Medulla oblongata (tissue), 1 donor: ENCODE measurements around the gene BCAR3.
"Not testable (repeated sequence)": the region's sequence is repeated elsewhere in the genome, so short reads cannot be mapped to it uniquely, and the experiment has no call there.

Experiments used
- DNase-seq: peaks from one replicate; pipeline ENCODE4 v3.0.0-alpha.2; 2015; ENCODE audit errors: extremely low spot score

Gene BCAR3

DNA sequence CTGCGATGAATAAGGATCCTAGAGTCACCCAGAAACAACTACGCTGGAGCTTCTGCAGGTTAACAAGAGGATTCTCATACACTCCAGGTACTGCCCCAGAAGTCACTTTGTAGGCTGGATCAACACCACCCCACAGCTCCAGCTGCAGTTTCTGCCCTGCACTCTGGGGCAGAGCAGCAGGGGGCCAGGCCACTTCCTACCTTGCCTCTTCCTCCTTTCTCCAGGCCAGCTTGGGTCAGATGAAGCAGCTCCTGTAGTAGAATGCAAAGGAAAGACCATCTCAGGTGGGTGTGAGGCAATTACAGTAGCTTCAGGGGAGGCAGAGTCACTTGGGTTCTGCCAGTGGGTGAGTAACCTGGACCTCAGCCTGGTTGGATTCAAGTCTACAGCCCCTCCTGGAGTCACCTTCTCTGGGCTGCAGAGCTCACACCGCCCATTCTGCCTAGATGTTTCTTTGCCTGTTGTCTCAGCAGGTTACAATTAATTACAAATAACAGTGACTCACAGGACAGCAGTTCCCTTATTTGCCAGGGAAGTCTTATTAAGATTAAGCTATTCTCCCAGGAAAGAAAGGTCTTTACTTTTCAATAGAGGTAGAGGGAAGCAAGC lies 24.4 kb upstream of the BCAR3 start:
- DNase-seq = no peak

DNA sequence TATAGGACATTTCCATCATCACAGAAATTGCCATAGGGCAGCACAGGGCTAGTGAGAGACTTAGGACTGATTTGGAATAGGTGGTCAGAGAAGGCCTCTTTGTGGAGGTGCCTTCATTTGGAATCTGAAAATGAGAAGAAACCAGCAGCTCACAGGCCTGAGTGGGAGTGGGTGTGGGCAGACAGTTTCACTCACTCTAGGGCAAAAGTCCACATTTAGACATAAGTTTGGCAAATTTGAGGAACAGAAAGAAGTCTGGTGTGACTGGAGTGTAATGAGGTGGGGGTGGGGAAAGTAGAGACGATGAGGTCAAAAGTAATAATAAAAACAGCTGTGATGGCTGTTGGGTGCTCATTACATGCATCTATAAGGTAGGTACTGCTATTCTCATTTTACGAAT lies 22.4 kb upstream of the BCAR3 start:
- DNase-seq = peak; percentile 77

DNA sequence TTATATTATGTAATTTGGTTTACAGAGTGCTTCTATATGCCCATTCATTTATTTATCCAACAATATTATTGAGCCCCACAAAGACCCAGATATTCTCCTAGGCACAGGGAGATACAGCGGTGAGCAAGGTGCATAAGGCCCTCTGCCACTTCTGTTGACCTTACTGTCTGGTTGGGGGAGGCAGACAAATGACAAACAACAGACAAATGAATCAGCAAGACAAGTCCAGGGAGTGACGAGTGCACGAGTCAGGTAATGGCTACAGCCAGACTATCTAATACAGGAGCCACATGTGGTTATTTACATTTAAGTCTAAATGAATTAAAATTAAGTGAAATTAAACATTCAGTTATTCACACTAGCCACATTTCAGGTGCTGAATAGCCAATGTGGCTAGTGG lies 22.0 kb upstream of the BCAR3 start:
- no peak for DNase-seq

DNA sequence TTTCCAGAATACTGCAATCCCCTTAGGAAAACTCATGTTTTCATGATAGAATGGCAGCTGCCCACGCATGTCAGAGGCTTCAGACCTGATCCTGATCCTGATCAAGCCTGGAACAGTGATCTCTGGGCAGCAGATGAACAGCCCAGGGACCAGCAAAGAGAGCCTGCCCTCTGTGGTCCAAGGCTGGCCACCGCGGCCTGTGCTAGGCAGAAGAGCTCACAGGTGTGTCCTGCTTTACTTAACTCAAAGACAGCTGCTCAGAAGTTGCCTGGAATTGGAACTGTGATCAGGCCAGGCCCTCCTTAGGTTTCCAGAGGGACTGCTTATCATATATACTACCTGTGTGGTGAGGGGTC lies 21.2 kb upstream of the BCAR3 start:
- no peak for DNase-seq

DNA sequence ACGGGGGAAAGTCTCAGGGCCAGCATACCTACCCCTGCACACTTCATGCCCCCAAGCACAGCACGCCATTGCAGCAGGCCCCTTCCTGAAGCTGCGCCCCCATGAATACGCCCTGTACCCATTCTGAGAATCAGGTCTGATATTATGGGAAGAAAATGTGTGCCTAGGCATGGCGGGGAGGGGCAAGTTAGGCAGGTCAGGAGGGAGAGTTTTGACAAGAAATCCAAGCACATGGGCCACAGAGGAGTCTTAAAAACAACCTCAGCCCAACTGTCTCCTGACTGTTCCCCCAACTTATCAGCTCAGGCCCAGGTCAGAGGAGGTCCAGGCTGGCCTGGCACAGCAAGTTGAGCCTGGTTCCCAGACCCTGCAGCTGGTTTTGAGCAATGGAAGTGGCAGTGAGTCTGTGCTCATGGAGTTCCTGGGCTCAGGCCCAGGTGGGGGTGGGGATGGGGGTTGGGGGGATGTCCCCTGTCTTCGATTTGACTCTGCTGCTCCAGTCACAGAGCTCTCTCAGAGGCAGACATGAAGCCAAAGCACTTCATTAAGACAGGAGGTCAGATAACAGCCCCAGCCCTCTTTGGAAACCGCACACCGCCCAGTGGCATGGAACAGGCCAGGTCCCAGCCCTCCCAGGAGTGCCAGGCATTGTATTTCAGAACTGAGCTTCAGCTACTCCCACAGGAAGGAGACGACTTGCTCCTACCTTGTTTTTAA lies 20.6 kb upstream of the BCAR3 start:
- DNase-seq = no peak

DNA sequence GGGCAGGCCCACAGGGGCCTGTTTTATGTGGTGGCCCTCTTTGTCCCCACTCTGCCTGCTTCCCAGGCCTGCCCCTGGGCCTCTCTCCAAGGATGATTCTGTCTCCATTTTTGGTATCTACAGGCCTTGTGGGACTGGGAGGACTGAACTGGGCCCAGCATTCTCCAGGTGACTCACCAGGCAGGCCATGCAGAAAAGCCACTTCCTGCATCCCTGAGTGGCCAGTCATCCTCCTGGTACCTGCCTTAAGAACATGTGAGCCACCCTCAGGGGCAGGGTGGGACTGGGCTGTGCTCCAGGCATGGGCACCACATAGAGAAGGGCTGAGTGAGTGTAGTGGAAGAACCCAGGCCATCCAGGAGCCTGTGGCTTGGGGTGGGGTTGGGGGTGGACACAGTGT lies 20.0 kb upstream of the BCAR3 start:
- no peak for DNase-seq

DNA sequence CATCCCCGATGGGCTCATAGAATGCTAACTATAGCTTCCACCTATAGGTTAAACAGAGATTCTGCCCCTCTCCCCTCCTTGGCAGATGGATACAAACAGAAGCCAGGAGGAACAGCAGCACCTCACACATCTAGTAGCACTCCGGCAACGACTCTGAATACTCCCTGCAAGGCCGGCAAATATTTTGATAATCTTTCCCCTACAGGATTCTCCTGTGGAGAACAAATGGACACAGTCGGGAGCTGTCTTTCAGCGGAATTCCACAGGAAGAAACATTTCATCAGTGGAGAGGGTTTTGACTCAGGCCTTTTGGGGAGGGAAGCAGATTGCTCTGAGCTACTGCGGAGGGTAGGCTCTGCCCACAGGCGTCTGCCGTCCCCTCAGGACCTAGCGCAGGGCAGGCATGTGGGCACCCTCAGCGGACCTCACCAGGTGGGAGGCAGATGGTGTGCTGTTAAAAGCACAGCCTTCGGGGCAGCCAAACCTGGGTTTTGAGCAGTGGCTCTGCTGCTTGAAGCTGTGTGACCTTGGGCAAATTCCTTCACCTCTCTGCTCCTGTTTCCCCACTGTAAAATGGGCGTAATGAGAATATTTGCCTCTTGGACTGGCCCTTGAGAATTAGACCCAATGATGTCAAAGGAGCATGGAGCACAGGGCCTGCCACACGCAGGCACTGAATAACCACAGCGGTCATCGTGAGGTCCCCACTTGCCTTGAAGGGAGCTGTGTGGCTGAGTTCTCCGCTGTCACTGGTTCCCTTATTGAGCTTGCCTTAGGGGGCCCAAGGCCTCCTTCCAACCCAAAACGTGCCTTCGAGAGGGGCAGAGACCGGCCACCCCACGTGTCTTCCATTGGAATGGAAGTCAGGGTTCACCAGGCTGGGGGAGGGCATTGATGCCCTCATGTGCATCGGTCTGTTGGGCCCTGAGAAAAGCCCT lies 19.2 kb upstream of the BCAR3 start:
- DNase-seq = no peak

DNA sequence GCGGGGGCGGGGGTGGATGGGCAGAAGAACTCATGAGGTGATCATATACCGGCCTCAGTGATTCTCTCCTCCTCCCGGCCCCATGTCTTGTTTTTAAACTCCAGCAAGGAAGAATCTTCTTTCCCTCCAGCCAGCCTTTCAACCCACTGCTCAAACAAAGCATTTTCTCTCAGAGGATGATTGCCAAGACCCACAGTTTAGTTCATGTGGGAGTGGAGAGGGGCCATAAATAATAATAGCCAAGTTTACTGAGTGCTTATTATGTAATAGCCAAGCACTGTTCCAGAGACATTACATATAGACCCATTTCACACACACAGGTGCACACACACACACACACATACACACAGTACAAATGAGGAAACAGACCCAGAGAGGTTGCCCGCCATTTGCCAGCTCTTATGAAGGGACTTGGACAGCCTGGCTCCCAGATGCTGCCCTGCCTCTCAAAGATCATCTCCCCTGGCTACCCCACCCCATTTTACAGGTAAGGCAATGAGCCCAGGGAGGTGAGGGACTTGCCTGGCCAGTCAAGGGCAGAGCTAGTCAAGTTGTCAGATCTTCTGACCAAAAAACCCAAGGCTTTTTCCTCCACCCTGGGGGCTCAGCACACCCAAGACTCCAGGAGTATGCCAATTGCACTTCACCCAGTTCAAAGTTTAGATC lies 18.0 kb upstream of the BCAR3 start:
- no peak for DNase-seq

DNA sequence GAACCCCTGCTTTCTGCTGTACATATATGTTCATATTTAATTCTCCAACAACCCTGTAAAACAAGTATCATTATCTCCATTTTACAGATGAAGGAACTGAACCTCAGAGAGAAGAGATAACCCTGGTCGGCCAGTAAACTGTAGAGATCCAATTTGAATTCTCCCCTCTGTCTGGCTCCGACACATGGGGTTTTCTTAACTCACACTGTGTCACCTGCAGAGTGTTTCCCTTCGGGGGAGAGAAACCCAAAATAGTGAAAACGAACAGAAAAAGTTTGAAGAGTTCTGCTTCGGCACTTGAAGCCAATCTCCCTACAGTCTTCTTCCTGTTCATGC lies 17.4 kb upstream of the BCAR3 start:
- DNase-seq = no peak

DNA sequence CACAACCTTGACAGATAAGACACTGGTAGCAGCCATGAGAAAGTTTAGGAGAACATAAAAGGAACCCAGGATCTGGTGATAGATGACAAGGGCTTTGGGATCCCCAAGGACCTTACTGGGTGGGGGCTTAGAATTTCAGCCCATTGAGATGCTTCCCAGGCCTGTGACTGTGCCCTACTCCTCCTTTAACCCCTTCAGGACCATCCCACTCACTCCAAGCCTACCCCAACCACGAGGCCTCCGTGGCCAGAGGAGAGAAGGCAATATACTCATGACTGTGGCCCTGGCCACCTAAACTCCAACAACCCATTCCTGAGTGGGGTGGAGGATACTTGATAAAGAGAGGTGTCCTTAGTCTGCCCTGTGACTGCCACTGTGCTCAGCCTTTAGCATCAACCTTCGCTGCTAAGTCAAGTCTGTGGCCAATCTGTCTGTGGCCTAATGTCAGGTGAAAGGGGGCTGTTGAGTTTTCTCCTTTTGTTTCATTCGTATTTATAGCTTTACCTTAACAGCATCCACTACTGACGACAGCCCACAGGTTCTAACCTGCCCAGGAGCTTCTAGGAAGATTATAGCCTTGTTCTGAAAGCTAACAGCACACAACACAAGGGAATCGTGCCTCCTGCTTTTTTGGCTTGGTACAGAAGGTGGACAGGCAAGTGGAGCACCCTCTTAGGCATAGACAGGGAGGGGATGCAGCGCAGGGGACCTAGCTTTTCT lies 16.9 kb upstream of the BCAR3 start:
- DNase-seq = no peak

DNA sequence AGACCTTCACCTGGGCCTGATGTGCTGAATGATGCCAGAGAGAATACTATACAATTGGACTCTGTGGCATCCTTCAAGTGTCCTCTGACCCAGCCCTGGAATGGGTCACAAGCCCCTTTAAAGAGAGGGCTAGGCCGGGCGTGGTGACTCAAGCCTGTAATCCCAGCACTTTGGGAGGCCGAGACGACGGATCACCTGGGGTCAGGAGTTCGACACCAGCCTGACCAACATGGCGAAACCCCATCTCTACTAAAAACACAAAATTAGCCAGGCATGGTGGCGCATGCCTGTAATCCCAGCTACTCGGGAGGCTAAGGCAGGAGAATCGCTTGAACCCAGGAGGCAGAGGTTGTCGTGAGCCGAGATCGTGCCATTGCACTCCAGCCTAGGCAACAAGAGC lies 15.9 kb upstream of the BCAR3 start:
- DNase-seq = not testable (repeated sequence)

DNA sequence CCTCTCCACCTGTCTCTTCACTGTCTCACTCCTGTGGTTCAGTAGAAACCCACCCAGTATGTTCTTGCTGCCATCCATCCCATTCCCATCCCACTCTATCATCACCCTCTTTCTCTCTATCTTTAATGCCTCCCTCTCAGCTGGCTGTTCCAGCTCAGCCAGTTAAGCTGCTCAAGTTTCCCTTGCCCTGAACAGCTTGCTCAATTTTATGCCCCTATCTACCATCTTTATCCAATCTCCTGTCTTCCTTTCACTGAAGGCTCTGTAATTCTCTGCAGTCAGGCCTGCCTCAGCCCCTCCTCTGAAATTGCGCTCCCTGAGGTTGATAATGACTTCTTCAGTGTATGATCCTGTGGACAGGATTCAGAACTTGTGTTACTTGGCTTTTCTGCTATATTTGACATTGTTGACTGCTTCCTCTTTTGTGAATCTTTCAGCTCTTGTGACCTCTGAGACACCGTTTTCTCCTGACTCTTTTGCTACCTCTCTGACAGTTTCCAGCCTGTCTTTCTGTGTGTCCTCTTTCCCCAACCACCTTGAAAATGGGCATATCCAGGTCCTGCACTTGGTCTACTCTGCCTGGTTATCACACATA lies 13.9 kb upstream of the BCAR3 start:
- DNase-seq = peak; percentile 69

DNA sequence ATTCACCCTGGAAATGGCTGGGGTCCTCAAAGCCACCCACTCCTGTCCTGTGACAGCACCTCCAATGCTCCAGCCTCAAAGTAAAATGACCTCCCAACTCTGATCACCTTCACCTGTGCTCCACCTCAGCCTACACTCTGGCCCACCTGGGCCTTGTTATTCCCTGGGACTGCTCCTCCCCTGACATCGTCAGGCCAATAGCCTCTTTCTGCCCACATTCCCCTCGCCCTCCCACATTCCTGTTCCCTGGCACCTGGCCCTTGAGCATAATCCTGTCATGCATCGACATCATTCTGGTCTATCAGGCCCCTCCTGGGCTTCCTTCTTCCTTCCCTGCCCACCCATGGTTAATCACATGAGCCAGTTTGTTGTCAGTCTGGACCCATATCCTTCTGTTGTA lies 13.2 kb upstream of the BCAR3 start:
- no peak for DNase-seq

DNA sequence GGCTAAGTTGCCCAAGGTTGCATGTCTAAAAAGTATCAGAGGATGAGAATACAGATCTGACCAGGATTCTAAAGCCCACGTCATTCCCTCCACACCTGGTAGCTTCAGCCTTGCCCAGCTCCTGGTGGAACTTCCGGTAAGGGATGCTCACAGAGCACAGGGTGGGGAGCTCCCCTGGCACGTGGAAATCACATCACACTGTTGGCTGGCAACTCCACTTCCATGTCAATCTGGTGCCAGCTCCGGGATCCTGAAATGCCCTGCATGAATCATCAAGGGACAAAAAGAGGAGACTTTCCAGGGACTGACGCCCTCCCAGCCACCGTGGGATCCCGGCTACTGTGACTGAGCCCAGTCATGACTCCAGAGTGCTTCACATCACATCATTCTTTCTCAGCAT lies 12.4 kb upstream of the BCAR3 start:
- no peak for DNase-seq

DNA sequence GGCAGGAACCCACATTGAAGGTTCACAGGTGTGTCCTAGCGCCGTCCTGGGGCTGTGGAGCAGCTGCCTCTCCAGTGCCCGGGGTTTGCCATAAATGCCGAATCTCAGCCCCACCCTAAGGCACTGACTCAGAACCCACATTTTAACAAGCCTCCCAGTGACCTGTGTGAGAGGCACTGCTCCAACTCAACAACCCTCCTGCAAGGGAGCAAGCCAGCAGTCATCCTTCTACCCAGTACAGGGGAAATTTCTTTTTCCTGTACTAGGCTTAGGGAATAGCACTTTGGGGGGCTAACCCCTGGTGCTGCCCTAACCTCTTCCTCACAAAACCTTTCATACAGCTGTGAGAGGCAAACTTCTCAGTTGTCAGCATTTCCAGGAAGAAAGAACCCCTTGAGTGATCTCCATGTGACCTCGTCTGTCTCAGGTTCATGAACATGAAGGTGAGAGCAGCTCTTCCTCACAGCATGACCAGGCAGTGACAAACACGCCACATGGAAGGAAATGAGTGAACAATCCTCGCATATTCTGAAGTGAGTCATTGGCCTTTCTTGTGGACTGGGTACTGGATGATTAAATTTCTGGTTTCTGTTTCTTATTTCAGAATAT lies 11.4 kb upstream of the BCAR3 start:
- no peak for DNase-seq

DNA sequence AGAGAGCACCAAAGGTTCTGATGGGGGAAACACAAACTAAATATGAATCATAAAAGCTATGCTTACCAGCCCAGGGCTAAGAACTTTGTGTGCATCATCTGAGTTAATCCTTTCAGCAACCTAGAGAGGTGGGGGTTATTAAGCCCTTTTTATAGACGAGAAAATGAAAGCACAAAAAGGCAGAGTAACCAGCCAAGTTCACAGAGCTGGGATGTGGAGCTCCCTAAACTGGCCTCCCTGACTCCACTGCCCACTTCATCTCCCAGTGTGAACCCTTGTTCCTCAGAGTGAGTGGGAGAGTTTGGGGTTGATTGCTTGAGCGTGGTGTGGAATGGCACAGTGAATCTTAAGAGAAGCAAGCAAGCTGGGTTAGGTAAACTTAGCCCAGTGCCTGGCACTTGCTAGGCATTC lies 10.8 kb upstream of the BCAR3 start:
- no peak for DNase-seq

DNA sequence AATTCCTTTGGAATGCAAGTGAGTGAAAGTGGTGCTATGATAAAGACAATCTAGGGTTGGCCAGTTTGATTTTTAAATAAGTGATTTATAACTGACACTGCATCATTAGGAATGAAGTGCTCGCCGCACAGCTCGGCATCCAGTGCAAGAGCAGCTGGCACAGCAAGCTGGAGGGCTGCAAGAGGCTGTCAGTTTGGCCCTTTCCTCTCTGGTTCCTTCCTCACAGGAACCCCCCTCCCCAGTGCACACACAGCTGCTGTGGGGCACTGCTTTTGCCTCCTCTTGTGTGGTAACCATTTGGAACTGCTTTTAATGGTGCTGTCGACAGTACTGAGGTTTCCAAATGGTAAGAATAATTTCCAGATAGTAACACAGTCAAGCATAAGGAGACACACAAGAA lies 10.4 kb upstream of the BCAR3 start:
- no peak for DNase-seq

DNA sequence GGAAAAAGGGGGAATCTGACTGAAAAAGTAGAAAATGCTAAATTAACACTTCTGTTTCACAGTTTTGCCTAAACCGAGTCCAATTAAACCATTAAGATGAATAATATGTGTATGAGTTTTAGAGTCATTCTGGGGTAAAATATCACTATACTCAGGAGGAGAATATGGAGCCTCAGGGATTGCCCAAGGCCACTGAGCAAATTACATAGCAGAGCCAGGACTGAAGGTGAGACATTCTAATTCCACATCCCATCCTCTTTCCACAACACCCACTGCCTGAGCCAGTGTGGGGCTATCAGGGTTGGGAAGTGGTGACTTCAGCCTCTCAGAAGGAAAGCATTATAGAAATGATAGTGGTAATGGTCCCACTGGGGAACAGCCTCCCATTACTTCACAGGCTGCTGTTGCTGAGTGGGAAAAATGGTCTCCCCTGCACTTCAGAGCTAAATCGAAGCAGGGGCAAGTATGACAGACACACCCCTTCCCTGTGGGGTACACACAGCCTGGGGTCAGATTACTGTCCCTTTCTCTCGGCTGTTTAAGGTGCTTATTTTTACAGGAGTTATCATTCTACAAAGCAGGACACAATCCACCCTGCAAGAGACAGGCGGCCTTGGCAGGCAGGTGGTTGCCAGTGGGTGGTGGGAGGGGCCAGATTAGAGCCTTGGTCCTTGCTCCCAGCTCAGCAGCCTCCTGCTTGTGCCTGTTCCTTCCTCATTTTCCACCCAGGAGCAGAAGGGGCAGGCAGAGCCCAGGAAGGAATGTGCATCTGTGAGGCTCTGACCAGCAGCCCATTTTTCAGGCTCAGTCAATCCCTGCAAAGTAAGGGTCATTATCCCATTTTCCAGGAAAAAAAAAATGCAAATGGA lies 9.5 kb upstream of the BCAR3 start:
- DNase-seq = no peak

DNA sequence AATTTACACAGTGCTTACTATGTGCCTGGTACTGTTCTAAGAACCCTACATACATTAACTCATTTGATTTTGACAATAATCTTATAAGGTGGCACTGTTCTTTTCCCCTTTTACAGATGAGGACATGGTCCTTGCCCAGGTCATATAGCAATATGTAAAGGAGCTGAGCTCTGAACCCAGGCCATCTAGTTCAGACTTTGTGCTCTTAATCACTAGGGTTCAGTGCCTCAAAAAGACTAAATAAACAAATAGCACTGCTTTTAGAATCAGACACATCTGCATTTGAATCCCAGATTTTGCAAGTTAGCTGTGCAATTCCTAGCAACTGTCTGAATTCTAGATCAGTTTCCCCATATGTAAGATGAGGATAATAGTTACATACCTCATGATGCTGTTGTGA lies 8.7 kb upstream of the BCAR3 start:
- no peak for DNase-seq
